HG03196 (cell line): Measurements from ENCODE around the gene FBXO10.
"Not testable (repeated sequence)": the region's sequence is repeated elsewhere in the genome, so short reads cannot be mapped to it uniquely, and the experiment has no call there.

Source experiments
- ATAC-seq: cut with Tn5 transposase; IDR thresholded peaks from one replicate; pipeline ENCODE4 v1.9.1; 2021; ENCODE audit not compliant: unreplicated experiment

Gene FBXO10

DNA sequence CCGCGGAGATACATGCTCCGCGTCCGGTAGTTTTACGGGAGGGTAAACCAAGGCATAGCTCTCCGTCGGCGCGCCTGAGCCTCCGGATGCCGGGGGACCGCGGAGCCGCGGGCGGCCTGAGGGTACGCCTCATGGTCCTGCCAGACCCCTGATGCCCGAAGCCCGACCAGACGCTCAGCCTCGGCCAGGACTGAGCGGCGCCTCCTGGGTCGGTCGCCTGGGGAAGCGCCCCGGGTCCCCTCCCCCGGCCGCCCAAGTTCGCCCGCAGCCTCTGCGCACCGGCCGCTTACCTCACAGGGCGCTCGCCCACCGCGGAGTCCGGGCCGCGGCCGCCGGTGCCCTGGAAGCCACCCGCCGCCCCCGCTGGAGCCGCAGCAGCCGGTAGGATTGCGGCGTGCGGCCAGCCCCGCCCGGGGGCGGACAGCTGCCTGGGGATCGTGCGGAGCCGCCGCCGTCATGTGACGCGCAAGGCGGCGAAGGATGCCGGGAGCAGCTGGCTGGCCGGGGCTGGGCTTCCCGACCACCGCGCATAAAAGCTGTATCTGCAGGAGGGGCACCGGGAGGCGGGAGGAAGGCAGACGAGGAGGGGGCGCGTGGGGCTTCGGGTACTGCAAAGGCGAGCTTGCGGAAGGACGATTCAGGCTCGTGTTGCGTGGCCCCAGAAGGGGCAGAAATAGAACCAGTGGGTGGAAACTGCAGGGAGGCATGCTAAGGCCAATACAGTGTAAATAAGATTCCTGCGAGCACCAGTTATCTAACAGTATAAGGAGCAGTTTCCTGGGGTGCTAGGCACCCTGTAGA lies at the start of gene FBXO10:
Gene FBXO10, minus strand, starts transcription at position 460 of the 801 bp plus-strand sequence. CDS start 34,612 bp downstream, outside the sequence.
- peak; percentile 74 for ATAC-seq

GRCh38 chr9:37625758-37626147 lies 49.6 kb upstream of the FBXO10 start:
- no peak for ATAC-seq

DNA sequence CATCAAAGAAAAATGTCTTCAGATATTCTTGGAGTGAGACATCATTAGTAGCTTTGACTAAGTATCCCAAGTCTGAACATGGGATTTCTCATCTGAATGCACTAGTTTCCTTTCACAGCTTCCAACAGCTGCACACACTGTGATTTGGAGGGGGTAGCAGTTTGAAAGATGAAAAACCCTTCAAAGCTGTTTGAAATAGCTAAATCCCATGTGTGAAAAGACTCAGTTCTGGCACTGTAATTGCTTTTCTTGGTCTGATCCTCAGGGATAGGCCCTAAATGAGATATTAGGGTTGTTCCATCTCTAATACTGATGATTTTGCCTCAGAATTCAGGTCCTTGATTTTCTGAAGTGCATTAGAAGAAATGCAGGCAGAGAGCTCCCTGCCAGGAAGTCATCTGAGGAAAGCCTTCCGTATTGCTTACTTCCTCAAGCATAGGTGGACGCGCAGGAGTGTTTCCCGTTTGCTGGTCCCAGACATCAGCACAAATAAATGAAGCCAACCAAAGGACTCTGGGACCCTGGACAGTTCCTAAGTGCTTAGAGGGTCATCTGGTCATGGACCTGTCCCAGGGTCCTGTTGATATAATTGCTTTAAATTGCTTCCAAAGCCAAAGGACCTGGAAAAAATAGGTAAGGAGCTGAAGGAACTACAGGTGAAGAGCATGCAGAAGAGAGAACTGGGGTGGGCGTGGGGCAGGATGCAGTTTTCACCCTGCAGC lies 49.0 kb upstream of the FBXO10 start:
- ATAC-seq = no peak

DNA sequence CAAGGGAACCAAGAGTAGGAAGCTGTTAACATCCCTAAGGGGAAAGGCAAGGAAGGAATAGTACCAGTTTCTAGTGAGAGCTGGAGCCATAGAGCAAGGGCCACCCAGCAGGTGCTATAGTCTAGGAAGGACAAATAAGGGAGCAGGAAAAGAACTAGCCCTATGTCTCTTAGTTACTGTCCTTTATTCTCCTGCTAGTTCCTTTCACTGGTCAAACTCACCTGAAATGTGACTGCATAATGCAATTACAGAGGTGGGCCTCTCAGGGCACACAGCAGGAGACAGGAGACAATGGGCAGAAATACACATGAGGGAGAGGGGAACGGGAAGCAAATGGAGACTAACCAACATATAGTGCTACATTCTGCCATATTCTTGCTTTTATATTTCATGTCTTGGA lies 47.9 kb upstream of the FBXO10 start:
- no peak for ATAC-seq

DNA sequence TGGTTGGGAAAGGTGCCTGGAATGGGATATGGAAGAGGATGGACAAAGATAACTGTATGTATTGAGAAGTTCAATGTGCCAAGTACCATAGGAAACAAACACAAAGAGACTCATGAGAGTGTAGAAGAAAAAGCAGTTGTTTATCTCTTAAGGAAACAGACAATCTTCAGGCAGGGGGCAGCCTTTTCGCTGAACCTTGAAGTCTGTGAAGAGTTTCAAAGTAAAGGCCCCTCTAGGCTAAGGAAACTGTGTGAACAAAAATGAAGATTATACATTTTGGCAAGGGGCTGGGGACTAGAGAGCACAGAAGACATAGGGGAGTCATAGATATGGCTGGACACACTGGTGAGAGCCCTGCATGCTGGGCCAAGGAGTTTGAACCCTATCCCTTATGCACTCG lies 47.1 kb upstream of the FBXO10 start:
- no peak for ATAC-seq

DNA sequence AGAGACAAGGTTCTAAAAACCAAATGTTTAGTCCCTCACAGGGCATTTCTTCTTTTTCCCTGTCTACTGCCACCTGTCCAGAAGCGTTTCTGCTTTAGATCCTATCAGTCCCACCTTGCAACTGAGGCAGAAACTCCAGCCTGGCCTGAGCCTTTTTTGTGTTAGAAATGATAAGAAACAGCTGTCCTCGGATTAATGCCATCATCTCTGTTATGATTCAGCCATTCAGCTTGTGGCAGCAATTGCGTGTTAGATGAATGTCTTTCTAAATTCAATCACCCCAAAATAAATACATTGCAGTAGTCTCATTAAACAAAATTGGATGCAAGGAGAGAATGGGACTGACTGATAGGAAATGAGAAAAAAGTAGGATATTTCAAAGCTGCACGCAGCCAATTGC lies 46.3 kb upstream of the FBXO10 start:
- no peak for ATAC-seq

DNA sequence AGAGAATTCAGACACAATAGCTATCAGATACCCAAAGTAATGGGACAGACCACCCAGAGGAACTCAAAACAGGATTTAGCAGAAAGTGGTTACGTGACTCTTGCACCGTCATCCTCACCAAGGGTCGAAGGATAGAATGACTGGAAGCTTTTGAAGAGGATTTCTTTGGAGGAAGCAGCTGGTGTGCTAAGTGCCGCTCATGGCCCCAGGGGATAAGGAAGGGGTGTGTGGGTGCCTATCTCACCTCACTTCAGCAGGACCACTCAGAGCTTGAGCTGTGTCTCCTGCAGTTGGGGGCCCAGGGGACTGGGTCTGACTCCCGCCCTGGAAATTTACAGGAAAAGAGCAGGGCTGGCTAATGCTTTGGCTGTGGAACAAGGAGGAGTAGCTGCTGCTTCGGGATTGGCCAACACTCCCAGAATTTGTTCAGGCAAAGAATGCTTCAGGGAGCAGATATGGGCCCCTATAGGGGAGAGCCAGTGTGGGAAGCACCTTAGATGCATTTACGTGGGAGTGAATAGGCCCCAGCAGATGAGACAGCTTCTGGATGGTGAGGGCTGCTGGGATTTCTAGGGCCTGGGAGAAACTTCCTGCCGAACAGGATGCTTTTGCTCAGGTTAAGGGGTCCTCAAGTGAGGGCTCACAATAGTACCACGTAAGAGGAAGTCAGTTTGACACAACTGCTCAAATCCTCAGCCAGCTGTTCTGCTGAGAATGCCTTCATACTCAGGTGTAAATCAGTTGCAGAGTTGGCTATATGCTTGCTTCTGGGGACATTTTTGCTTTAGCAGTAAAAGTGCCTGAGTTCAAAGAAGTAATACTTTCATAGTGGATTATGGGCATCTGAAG lies 45.3 kb upstream of the FBXO10 start:
- no peak for ATAC-seq

DNA sequence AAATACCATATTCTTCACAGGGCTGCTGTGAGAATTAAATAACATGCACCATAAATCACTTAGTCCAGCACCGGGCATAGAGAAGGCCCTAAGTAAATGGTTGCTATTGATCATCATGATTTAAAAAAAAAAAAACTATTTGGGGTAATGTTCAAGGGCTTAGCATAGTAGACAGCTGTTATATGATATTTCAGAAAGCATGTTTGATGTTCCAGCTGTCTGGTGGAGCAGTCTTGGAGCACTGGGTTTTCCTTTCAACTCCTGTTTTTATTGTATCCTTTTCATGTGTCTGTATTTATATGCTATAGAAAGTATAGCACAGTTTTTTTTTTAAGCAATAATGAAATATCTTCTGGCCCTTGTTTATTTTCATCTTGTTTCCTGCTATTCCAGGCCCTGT lies 44.2 kb upstream of the FBXO10 start:
- no peak for ATAC-seq

DNA sequence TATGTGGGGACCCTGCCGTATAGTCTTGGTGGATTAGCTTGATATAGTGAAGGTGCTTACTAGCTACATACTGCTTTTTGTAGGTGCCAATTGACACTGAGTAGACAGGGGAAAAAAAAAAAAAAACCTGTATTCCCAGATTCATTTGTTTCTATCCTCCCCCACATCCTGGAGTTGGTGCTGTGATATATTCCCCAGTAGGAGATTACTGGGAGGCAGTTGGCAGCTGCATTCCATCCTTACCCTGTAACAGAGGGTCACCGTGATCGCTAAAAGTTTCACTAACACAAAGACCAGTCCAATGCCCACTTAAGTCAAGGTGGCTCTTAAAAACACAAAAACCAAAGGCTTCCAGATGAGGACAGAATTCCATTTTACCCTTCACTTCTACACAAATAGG lies 43.6 kb upstream of the FBXO10 start:
- ATAC-seq = no peak

DNA sequence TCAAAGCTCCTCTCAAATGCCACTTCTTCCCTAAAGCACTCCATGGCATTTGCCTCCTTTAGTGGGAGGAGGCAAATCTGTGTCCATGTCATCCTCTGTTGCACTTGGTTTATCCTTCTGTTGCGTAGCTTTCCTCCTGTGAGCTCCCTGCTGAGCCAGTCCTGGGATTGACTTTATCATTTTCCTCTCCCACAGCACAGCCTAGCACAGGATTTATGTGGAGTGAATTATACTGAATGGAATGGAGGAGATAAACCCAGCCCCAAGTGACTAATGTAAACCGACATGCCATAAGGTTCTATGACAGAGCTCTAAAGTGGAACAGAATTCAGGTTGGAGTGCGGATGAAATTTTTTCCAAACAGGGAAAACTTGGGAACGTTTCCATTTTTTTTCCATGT lies 42.6 kb upstream of the FBXO10 start:
- ATAC-seq = no peak

DNA sequence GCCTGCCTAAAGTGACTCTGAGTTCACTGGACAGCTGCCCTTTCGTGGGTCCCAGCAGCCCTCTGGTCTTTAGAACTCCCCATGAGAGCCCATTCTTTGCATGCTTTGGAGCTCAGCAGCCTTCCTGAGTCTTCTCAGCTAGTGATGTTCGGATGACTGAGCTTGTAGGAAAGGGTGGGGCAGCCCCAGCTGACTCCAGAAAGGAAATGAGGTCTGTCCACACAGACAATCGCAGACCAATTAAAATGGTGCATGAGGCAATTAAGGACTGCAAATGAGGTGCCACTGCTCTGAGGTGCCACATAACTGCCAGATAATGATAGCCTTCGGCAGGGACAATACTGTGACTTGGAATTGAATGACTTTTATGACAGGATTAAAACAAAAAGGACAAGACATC lies 41.7 kb upstream of the FBXO10 start:
- no peak for ATAC-seq

- ATAC-seq = no peak
These were observed 41.0 kb upstream of the FBXO10 start for GRCh38 chr9:37617161-37617560.

- no peak for ATAC-seq
These were observed 35.8 kb upstream of the FBXO10 start for GRCh38 chr9:37611961-37612360.

GRCh38 chr9:37611014-37611413 lies 34.8 kb upstream of the FBXO10 start:
- no peak for ATAC-seq

DNA sequence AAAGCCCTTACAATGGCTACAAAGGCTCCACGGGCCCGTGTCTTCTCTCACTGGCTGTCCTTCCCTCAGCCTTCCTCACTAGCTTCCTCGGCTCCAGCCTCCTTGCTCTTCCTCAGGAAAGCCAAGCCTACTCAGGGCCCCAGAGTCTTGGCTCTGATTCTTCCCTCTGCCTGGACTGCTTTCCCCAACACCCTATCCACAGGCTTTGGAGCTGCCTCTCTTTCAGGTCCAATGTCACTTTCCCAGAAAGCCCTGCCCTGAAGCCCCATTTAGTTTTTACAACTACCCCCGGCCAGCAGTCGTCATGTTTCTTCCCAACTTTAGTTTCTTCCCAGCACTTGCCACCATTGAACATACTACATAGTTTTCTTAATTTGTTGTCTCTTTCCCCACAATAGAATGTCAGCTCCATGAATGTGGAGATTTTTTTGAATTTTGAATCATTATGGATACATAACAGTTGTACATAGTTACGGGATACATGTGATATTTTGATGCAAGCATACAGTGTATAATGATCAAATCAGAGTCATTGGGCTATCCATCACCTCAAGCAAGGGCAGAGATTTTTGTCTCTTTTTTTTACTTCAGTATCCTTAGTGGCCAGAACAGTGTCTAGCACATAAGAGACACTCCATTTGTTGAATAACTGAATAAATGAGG lies 33.7 kb upstream of the FBXO10 start:
- ATAC-seq = no peak

DNA sequence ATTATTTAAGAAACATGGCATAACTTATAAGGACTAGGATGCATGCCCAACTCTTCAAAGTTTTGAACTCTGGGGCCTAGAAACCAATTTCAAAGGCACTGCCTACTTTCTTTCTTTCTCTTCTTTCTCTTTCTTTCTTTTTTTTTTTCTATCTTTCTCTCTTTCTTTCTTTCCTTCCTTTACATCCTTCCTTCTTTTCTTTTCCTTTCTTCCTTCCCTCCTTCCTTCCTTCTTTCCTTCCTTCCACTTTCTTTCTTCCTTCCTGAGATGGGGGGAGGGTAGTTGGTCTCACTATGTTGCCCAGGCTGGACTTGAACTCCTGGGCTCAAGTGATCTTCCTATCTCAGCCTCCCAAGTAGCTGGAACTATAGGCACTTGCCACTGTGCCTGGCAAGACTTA lies 32.1 kb upstream of the FBXO10 start:
- no peak for ATAC-seq

GRCh38 chr9:37604296-37604695 lies 28.1 kb upstream of the FBXO10 start:
- ATAC-seq = no peak

DNA sequence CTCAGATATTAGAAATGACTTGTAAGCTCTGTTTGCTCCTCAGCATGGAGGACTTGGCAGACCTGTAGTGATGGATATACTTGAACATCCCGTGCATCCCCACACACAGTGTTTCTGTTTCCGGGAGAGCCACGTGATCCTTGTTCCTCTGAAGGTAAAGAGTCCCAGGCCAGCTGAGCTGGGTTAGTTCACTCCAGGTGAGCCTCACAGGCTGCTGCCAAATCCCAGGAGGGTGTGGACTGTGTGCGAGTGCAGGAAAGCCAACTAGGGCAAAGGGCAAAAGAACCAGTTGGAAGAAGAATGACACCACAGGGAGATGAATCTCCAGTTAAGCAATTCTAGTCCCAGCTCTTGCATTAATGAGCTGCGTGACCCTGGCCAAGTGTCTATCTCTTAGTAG lies 26.6 kb upstream of the FBXO10 start:
- no peak for ATAC-seq

GRCh38 chr9:37602061-37602460 lies 25.9 kb upstream of the FBXO10 start:
- not testable (repeated sequence) for ATAC-seq

GRCh38 chr9:37596504-37596903 lies 20.3 kb upstream of the FBXO10 start:
- ATAC-seq = no peak

GRCh38 chr9:37593883-37594448 lies 17.8 kb upstream of the FBXO10 start:
- no peak for ATAC-seq
